Subcutaneous adipose tissue (tissue), 4 donors: ENCODE data around the gene OPCML. TPM values are rescaled to one million over a fixed set of nuclear protein-coding genes. Genes with fewer than 3 reads are reported as not detected.

Source experiments
- CTCF ChIP-seq: fragments of 450-650 bp; IDR thresholded peaks from one replicate; pipeline ENCODE4 v1.5.1; 2016; ENCODE audit warnings: low read depth, mild to moderate bottlenecking, control low read depth, antibody characterized with exemption, moderate library complexity
- total RNA-seq, 4 donors: library from RNA; depleted of rRNA; stranded (reverse); fragments of >200 nt; gene quantifications; one replicate each; pipeline ENCODE4 v1.1.0, GENCODE V29; 2016

The OPCML gene
- total RNA-seq, 4 donors from 2014 or later: under 0.01 TPM; not detected in 3

GRCh38 chr11:133503776-133504175, 28.5 kb downstream of the OPCML start:
- TF ChIP-seq CTCF: no peak

- no peak for TF ChIP-seq CTCF
Measured at GRCh38 chr11:133503236-133503635, 29.1 kb downstream of the OPCML start.

GRCh38 chr11:133501643-133502539, 30.4 kb downstream of the OPCML start:
- TF ChIP-seq CTCF: no peak

- TF ChIP-seq CTCF: no peak
Measured at GRCh38 chr11:133500936-133501335, 31.4 kb downstream of the OPCML start.

- TF ChIP-seq CTCF: no peak
Measured at GRCh38 chr11:133500435-133500834, 31.9 kb downstream of the OPCML start.

- no peak for TF ChIP-seq CTCF
Measured at GRCh38 chr11:133498969-133499368, 33.3 kb downstream of the OPCML start.

- TF ChIP-seq CTCF: no peak
Measured at GRCh38 chr11:133497477-133498140, 34.7 kb downstream of the OPCML start.
